GM12874 (cell line): ENCODE results near the gene RPL22.

Experiments
- TF ChIP-seq, protein P1 (sequence below): IDR thresholded peaks from 2 replicates; pipeline ENCODE4 v1.5.1; 2011; ENCODE audit warnings: low read depth, mild to moderate bottlenecking, control low read depth, low read length, moderate library complexity; ENCODE audit not compliant: insufficient read depth

The RPL22 gene

DNA sequence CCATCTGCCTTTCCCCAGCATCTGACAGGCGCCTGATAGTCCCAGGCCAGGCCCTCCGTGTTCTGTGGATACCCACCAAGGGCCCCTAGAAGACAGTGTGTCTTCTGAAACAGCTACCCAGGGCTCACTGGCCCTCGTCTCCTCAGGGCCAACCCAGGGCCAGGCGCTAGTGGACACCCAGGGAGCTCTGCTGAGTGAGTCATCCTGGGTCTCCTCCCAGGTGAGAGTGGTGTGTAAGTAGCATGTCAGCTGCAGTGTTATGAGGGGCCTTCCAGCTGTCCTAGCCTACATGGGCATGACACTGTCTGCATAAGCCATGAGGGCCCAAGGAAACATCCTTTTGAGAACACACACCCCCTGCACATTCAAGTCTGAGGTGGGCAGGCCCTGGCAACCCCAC lies 56.0 kb downstream of the RPL22 start:
- TF ChIP-seq, protein P1, sequence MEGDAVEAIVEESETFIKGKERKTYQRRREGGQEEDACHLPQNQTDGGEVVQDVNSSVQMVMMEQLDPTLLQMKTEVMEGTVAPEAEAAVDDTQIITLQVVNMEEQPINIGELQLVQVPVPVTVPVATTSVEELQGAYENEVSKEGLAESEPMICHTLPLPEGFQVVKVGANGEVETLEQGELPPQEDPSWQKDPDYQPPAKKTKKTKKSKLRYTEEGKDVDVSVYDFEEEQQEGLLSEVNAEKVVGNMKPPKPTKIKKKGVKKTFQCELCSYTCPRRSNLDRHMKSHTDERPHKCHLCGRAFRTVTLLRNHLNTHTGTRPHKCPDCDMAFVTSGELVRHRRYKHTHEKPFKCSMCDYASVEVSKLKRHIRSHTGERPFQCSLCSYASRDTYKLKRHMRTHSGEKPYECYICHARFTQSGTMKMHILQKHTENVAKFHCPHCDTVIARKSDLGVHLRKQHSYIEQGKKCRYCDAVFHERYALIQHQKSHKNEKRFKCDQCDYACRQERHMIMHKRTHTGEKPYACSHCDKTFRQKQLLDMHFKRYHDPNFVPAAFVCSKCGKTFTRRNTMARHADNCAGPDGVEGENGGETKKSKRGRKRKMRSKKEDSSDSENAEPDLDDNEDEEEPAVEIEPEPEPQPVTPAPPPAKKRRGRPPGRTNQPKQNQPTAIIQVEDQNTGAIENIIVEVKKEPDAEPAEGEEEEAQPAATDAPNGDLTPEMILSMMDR = no peak

DNA sequence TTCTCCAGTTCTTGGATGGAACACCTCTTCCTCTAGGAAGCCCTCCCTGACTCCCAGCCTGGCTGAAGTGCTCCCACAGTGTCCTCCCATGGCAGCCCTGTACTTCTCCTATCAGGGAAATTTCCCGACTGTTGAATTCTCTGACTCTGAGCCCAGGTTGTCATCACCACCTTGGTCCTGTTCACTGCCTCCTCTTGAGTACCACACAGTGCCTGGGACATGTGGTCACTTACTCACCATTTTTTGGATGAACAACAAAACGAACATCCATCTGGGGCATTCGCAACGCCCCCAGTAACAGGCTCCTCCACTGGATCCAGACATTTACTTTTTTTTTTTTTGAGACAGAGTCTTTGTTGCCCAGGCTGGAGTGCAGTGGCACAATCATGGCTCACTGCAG lies 56.7 kb downstream of the RPL22 start:
- TF ChIP-seq, protein P1 = no peak

DNA sequence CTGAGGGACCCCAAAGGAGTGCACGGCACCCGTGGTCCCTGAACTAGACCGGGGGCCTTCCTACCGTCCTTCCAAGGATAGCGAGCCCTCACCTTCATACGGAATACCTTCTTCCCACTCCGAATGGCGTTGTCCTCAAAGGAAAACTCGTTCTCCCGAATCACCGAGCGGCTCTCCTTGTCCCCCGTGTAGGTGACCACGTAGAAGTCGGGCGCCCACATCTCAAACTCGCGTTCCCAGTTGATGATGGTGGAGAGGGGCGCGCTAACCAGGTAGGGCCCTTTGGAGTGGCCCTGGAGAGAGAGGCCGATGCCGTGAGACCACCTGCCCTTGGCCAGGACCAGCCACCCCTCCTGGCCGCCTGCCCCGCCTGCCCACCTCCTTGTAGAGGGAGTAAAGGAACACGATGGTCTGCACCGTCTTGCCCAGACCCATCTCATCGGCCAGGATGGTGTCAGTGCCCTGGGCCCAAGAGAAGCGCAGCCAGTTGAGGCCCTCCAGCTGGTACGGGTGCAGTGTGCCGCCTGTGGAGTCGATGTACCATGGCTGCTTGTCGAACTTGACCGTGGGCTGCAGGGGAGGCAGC lies 57.3 kb downstream of the RPL22 start:
- TF ChIP-seq, protein P1 = no peak

DNA sequence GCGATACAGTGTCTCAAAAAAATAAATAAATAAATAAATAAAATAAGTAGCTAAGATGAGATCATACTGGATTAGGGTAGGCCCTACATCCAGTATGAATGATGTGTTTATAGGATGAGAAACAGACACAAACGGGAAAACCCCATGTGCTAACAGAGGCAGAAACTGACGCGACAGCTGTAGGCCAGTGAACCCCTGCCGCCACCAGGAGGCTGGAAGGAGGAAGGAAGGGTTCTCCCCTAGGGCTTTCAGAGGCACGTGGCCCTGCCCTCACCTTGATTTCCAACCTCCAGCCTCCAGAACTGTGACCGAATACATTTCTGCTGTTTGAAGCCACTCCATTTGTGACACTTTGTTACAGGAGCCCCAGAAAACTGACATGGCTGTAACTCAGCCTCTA lies 57.8 kb downstream of the RPL22 start:
- TF ChIP-seq, protein P1 = peak; percentile 32; the same call in 1 of the 2 replicates

DNA sequence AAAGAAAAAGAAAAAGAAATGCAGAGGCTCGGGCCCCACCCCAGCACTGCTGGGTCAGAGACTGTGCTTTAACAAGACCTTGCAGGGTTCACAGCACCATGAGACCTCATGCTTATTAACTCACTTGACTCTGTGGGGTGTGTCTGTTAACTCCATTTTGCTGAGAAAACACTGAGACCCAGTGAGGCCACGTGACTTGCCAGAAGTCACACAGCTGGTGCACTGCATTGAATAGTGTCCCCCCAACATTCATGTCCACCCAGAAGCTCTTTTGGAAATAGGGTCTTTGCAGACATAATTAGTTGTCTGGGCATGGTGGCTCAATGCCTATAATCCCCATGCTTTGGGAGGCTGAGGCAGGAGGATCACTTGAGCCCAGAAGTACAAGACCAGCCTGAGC lies 59.0 kb downstream of the RPL22 start:
- TF ChIP-seq, protein P1 = no peak

DNA sequence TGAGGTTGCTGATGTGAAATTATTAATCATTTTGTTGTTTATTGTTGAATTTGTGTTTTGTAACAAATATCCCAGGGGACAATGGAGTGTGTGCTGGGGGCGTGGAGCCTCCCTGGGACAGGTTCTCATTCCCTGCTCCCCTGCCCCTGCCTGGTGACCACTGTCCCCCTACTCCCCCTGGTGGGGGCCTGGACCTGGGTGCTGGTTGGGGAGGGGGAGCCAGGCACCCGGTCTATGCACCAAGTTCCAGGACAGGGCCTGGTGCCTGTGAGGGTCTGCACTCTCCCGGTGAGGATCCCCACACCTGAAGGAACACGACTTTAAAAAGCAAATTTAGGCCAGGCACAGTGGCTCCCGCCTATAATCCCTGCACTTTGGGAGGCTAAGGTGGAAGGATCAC lies 61.6 kb downstream of the RPL22 start:
- TF ChIP-seq, protein P1 = no peak

DNA sequence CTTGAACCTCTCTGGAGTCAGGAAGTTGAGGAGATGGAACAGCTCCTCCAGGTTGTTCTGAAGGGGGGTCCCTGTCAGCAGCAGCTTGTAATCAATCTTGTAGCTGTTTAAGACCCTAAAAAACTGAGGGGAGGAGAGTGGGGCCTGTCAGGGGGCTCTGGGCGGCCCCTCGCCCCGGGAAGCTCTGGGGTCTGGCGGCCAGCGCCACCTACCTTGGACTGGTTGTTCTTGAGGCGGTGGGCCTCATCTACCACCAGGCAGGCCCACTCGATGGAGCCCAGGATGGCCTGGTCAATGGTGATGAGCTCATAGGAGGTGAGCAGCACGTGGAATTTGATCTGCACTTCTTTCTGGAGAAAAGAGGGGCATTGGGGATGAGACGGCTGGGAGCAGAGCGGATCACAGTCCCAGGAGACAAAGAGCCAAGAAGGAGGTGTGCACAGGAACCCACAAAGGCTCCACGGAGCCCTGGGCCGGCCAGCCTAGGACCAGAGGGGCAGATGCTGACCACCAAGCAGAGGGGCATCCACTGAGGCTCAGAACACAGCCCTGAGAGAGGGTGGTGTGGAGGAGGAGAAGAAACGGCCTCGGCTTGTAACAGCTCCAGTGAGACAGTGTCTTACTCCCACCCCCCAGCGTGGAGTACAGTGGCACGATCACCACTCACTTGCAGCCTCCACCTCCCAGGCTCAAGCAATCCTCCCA lies 62.7 kb downstream of the RPL22 start:
- TF ChIP-seq, protein P1 = no peak
